Smooth muscle cell (in vitro differentiated cells): ENCODE data around the gene SOCS2. TPM values are rescaled to one million over a fixed set of nuclear protein-coding genes. Genes with fewer than 3 reads are reported as not detected.
A peak's percentile ranks its signal among the peaks of the same experiment; 100 is the strongest.

ENCODE experiments used
- DNase-seq: peaks from one replicate; lab custom pipeline; 2025; ENCODE audit not compliant: unreplicated experiment; lab: John Stamatoyannopoulos, UW
- H2AFZ ChIP-seq: fragments of 200-600 bp; sonication (generic); 2 replicates; pipeline ENCODE4 v1.6.0; 2016; ENCODE audit warnings: antibody characterized with exemption, low read depth, mild to moderate bottlenecking
- H3F3A ChIP-seq: fragments of 200-600 bp; sonication (generic); 2 replicates; pipeline ENCODE4 v1.6.0; 2017; ENCODE audit warnings: antibody characterized with exemption, low read depth
- H3K27ac ChIP-seq: fragments of 200-600 bp; sonication (generic); 2 replicates; pipeline ENCODE4 v1.5.1; 2016; ENCODE audit warnings: low read depth, mild to moderate bottlenecking
- H3K27me3 ChIP-seq: fragments of 200-600 bp; sonication (generic); 2 replicates; pipeline ENCODE4 v1.6.1; 2016; ENCODE audit warnings: low read depth, mild to moderate bottlenecking
- H3K36me3 ChIP-seq: fragments of 200-600 bp; sonication (generic); 2 replicates; pipeline ENCODE4 v1.5.1; 2016; ENCODE audit warnings: low read depth
- H3K4me1 ChIP-seq: fragments of 200-600 bp; sonication (generic); 2 replicates; pipeline ENCODE4 v1.5.1; 2016; ENCODE audit warnings: low read depth
- H3K4me2 ChIP-seq: fragments of 200-600 bp; sonication (generic); 2 replicates; pipeline ENCODE4 v1.6.0; 2016; ENCODE audit warnings: mild to moderate bottlenecking
- H3K4me3 ChIP-seq: fragments of 200-600 bp; sonication (generic); 2 replicates; pipeline ENCODE4 v1.5.1; 2016; ENCODE audit warnings: mild to moderate bottlenecking
- H3K79me2 ChIP-seq: fragments of 200-600 bp; sonication (generic); 2 replicates; pipeline ENCODE4 v1.6.0; 2016; ENCODE audit warnings: low read depth, mild to moderate bottlenecking
- H3K9ac ChIP-seq: fragments of 200-600 bp; sonication (generic); 2 replicates; pipeline ENCODE4 v1.6.0; 2016; ENCODE audit warnings: low read depth
- H3K9me3 ChIP-seq: fragments of 200-600 bp; sonication (generic); replicated peaks from 2 replicates; pipeline ENCODE4 v1.5.1; 2016; ENCODE audit warnings: low read depth
- H4K20me1 ChIP-seq: fragments of 200-600 bp; sonication (generic); 2 replicates; pipeline ENCODE4 v1.6.0; 2016; ENCODE audit warnings: low read depth
- WGBS: methylation state at CpG from one replicate; pipeline ENCODE4 v1.1.7; 2016; ENCODE audit warnings: low lambda C conversion rate; 5-methylcytosine and 5-hydroxymethylcytosine counted together
- polyA plus RNA-seq: library from polyadenylated mRNA; unstranded; fragments of >200 nt; fragmentation: Nextera tagmentation; extraction: Ambion mirVana; gene quantifications from 2 replicates; pipeline ENCODE4 v1.2.1, GENCODE V29; 2016
- total RNA-seq: library from RNA; depleted of rRNA; stranded (reverse); fragments of >200 nt; gene quantifications from 2 replicates; pipeline ENCODE4 v1.2.3, GENCODE V29; 2014
- TF ChIP-seq, protein P1 (sequence below): fragments of 200-600 bp; sonication (generic); IDR thresholded peaks from 2 replicates; pipeline ENCODE4 v1.5.1; 2017; ENCODE audit warnings: borderline replicate concordance, mild to moderate bottlenecking, antibody characterized with exemption; ENCODE audit not compliant: insufficient read depth, poor library complexity, severe bottlenecking

Gene SOCS2
- total and polyA plus RNA-seq, 2 experiments from 2014 or later: 4.9 to 18.6 TPM

DNA sequence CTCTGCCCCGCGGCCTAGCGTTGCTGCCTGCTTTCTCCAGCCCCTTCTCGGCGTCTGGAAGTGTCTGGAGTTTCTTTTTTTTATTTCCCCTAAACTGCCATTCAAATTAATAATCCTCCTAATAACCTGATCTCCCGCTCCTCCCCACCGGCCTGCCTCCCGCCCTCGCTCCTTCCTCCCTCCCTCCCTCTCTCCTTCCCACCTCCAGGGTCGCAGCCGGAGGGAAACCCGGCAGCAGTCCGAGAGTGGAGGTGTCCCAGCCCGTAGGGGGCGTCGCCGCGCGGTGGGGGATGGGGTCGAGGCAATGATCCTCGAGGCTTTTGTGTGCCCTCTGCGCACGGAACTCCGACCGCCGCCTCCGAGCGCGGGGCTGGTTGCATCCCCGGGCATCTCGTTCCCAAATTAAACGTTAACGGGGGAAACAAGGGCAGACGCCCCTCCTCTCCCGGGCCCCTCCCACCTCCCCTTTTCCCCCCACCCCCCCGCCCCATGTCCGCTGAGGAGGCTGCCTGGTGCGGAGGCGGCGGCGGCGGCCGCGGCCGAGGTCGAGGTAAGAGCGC lies 1.0 kb upstream of the SOCS2 start:
- Histone ChIP-seq H3K9me3 (no peaks in the 10 kb centered on the region), H3K4me1 (peaks cover 15% of the 10 kb centered on the region), H4K20me1 (no peaks in the 10 kb centered on the region), H3K79me2 (peaks cover 21% of the 10 kb centered on the region), H3K36me3 (no peaks in the 10 kb centered on the region), H3K9ac (peak overlapping the region; percentile 30), H3K27ac (peak overlapping the region; percentile 37), H3K4me2 (peak overlapping the region; percentile 100), H3K27me3 (peaks cover 6% of the 10 kb centered on the region), H3F3A (no peaks in the 10 kb centered on the region), H2AFZ (peak overlapping the region; percentile 94), H3K4me3 (peak overlapping the region; percentile 76)
- WGBS: under 1% methylated on average over 30 of the region's 47 CpGs
- TF ChIP-seq, protein P1, sequence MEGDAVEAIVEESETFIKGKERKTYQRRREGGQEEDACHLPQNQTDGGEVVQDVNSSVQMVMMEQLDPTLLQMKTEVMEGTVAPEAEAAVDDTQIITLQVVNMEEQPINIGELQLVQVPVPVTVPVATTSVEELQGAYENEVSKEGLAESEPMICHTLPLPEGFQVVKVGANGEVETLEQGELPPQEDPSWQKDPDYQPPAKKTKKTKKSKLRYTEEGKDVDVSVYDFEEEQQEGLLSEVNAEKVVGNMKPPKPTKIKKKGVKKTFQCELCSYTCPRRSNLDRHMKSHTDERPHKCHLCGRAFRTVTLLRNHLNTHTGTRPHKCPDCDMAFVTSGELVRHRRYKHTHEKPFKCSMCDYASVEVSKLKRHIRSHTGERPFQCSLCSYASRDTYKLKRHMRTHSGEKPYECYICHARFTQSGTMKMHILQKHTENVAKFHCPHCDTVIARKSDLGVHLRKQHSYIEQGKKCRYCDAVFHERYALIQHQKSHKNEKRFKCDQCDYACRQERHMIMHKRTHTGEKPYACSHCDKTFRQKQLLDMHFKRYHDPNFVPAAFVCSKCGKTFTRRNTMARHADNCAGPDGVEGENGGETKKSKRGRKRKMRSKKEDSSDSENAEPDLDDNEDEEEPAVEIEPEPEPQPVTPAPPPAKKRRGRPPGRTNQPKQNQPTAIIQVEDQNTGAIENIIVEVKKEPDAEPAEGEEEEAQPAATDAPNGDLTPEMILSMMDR: peak; percentile 30
- DNase-seq: no peak

DNA sequence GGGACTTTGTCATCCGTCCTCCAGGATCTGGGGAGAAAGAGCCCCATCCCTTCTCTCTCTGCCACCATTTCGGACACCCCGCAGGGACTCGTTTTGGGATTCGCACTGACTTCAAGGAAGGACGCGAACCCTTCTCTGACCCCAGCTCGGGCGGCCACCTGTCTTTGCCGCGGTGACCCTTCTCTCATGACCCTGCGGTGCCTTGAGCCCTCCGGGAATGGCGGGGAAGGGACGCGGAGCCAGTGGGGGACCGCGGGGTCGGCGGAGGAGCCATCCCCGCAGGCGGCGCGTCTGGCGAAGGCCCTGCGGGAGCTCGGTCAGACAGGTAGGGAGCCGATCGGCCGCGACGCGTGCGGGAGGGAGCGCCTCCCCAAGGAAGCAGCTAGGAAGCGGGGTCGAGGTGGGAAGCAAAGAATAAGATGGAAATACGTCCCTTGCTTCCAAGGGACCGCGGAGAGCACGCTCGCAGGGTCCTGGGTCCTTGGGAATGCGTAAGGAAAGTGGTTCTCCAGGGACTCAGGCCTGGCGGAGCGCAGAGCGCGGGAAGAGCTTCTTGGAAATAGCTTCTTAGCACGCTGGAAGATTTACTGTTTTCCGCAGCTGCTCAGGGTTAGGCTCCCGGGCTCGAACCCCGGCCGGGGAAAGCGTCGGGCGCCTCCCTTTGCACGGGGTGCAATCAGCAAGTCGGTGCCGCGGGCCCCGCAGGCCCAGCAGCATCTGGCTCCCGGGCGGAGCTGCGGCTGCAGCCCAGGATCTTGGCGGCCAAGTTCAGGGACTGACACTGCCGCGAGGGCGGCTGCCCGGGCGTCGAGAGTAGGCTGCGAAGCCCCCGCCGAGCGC lies 457 bp downstream of the SOCS2 start:
- peaks cover 23% of the 10 kb centered on the region for H3K79me2 ChIP-seq
- no peaks in the 10 kb centered on the region for H3K36me3 ChIP-seq
- H3F3A ChIP-seq: no peaks in the 10 kb centered on the region
- H3K27ac ChIP-seq: no peak overlapping the region
- no peaks in the 10 kb centered on the region for H4K20me1 ChIP-seq
- H3K27me3 ChIP-seq: peaks cover 6% of the 10 kb centered on the region
- DNase-seq: no peak
- peak overlapping the region; percentile 83 for H2AFZ ChIP-seq
- H3K9me3 ChIP-seq: no peaks in the 10 kb centered on the region
- H3K4me3 ChIP-seq: peak overlapping the region; percentile 76
- no peak overlapping the region for H3K9ac ChIP-seq
- H3K4me2 ChIP-seq: peak overlapping the region; percentile 100
- TF ChIP-seq, protein P1: no peak
- peaks cover 15% of the 10 kb centered on the region for H3K4me1 ChIP-seq
- WGBS: under 1% methylated on average over 75 of the region's 75 CpGs

DNA sequence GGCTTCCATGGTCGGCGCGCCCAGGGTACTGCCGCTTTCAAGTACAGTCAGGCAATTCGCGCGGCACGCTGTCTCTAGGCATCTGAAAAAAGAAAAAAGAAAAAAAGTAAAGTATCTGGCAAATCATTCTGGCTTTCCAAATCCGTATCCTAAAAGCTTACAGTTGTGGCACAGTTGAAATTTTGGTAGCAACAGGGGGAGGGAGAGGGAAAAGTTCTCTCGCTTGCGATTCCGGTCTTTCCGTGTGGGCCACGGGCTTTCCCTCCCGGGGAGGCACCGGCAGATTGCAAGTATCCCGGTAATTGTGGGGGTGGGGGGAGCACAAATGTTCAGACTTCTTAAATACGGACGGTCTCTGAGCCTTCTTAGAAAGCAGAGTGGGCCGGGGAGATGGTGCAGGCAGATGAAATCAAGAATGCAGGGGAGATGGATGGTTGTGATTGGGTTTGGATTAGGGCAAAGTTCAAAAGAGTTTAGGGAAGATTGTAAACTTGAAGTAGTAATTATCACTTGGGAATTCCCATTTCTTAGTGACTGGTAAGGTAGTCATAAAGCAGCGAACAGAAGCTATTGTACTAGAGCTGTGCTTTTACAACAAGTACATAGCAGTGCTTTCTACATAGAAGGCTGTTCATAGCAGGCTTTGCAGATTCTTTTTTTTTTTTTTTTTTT lies 1.2 kb downstream of the SOCS2 start:
- H3K9me3 ChIP-seq: no peaks in the 10 kb centered on the region
- peak overlapping the region; percentile 83 for H2AFZ ChIP-seq
- peak overlapping the region; percentile 76 for H3K4me3 ChIP-seq
- no peaks in the 10 kb centered on the region for H4K20me1 ChIP-seq
- no peak overlapping the region for H3K27ac ChIP-seq
- H3K4me1 ChIP-seq: peaks cover 15% of the 10 kb centered on the region
- H3K9ac ChIP-seq: no peak overlapping the region
- 6% methylated on average over 21 of the region's 21 CpGs for WGBS
- TF ChIP-seq, protein P1: no peak
- peak overlapping the region; percentile 100 for H3K4me2 ChIP-seq
- H3K27me3 ChIP-seq: peaks cover 6% of the 10 kb centered on the region
- no peaks in the 10 kb centered on the region for H3F3A ChIP-seq
- no peaks in the 10 kb centered on the region for H3K36me3 ChIP-seq
- DNase-seq: no peak
- H3K79me2 ChIP-seq: peaks cover 23% of the 10 kb centered on the region
